ENCODE results near the gene ATP2C2.
A peak's percentile ranks its signal among the peaks of the same experiment; 100 is the strongest.

Gene ATP2C2

DNA sequence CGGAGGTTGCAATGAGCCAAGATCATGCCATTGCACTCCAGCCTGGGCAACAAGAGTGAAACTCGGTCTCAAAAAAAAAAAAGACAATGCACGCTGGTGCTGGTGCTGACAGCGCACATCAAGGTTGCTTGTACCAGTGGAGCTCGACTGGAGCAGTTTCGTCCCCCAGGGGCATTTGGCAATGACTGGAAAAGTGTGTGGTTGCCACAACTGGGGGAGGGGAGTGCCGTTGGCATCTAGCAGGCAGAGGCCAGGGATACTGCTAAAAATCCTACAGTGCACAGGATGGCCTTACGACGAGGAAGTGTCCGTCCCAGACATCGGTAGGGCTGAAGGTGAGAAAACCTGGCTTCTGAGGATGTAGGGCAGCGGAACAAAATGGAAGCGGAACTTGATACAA lies 133.7 kb downstream of the ATP2C2 start:
- no peak for FAIRE-seq

GRCh38 chr16:84502581-84502980 lies 134.2 kb downstream of the ATP2C2 start:
- no peak for FAIRE-seq
- TF ChIP-seq POLR2A (IDR thresholded peaks at IDR 0.05; ENCODE audit: low read depth, low read length) = no peak
- no peak for DNase-seq (ENCODE audit: insufficient read length, low spot score)

More for the DNA sequence above, 133.7 kb downstream of the ATP2C2 start:
- DNase-seq (ENCODE audit: insufficient read length, low spot score) = no peak
- no peak for TF ChIP-seq POLR2A (IDR thresholded peaks at IDR 0.05; ENCODE audit: low read depth, low read length)

DNA sequence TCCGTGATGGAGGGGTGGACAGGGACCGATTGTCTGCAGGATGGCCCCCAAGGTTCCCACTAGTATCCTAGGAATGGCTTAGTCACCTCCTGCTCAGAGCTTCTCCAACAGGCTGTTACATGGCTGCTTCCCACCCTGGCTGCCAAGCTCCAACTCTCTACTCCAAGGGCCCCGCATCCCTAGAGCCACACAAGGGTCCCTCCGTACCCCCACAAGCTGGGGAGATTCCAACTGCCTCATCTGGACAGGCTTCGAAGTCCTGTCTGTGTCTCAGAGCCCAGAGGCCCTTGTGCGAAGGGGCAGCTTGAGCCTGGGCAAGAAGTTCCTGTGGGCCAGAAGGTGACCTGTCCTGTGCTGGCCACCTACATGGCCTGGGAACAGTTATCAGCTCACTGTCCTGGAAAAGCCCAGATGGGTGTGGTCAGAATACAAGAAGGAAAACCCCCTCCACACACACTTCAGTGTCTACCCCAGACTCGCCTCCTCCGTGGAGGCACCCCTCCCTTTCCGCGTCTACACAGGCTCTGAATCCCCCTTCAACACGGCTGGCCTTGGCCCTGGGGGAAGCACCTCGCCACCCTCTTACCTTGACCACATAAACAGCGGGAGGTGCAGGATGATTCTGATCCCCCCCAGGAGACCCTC lies 135.5 kb downstream of the ATP2C2 start:
- 0 out of 2 replicates have a peak, but pooled peaks have one; percentile 12 for TF ChIP-seq POLR2A (IDR thresholded peaks at IDR 0.05; ENCODE audit: low read depth, low read length)
- FAIRE-seq = no peak
- no peak for DNase-seq (ENCODE audit: insufficient read length, low spot score)

DNA sequence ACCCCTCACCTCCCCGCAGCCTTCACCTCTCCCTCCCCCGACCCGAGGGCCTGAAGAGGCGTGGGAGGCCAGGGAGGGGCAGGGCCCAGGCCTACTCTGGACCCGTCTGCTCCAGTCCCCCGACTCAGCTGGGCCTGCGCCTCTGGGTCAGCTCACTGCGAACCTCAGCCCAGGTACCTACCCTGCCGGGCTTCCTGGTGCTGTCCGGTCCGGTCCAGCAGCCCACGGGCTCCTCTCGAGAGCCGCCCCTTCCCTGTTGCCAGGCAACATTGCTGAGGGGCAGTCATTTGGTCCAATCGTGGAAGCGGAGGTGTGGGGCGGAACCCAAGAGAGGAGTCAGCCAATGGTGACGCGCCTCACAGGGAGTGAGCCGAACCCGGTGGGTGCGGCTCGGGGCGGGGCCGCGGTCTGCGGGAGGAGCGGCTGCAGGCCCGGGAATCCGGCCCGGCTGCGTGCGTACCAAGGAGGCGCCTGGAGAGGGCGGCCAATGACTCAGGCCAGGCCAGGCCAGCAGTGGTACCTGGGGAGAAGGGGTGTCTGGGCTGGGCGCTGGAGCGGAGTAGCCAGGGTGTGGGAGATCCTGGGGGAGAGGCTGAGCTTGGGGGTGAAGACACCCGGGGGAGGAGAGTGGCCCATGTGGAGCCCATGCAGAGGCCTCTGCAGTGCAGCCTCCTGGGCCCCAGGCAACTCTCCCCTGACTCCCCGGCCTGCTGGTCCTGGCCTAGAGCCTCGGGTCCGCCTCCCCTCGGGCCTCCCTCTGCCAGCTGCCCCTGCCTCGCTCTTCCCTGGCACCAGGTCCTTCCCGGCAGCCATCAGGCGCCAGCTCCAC lies 136.3 kb downstream of the ATP2C2 start, which contains the start of gene MEAK7:
TSS of gene MEAK7 (minus strand) at position 240 of the 829 bp plus-strand sequence. CDS start 6,573 bp downstream, outside the sequence.
- TF ChIP-seq POLR2A (IDR thresholded peaks at IDR 0.05; ENCODE audit: low read depth, low read length) = peak; percentile 66
- FAIRE-seq (no peak), DNase-seq (ENCODE audit: insufficient read length, low spot score) (peak; percentile 89)

GRCh38 chr16:84505249-84506187 lies 137.2 kb downstream of the ATP2C2 start:
- TF ChIP-seq POLR2A (IDR thresholded peaks at IDR 0.05; ENCODE audit: low read depth, low read length) = no peak
- no peak for DNase-seq (ENCODE audit: insufficient read length, low spot score)
- FAIRE-seq = no peak

DNA sequence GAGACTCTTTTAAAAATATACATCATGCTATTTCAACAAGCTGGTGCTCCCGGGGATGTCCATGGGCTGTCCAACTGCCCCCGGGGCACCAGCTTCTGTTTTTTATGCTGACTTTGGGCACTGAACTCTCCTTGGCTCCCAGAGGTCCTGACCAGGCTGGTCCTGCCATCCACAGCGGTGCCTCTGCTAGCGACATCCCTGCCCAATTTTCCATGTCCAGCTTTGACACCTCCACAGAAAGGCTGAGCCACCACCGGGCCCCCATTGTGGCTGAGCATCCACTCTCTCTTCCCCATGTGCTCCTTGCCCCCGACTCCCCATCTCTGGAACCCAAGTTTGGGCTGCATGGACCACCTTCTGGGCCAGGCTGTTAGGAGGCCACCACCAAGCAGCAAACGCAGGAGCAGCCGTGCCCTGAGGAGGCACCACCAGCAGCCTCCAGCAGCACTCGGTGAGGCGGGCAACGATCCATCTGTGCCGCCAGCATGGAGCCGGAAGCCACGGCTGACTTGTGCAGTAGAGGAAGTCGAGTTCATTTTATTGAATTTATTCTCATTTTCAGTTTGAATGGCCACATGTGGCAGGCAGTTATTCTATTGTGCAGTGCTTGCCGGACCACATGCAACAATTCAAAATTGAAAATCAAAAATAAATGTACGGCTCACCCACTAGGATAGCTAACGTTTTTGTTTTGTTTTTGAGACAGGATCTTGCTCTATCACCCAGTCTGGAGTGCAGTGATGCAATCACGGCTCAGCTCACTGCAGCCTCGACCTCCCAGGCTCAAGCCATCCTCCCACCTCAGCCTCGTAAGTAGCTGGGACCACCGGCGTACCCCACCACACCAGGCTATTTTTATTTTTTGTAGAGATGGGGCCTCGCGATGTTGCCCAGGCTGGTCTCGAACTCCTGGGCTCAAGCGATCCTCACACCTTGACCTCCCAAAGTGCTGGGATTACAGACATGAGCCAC lies 139.0 kb downstream of the ATP2C2 start:
- FAIRE-seq (no peak), DNase-seq (ENCODE audit: insufficient read length, low spot score) (no peak)
- TF ChIP-seq POLR2A (IDR thresholded peaks at IDR 0.05; ENCODE audit: low read depth, low read length) = no peak

GRCh38 chr16:84508502-84508901 lies 140.2 kb downstream of the ATP2C2 start:
- no peak for TF ChIP-seq POLR2A (IDR thresholded peaks at IDR 0.05; ENCODE audit: low read depth, low read length)
- DNase-seq (ENCODE audit: insufficient read length, low spot score) (no peak), FAIRE-seq (no peak)

GRCh38 chr16:84509032-84509950 lies 141.0 kb downstream of the ATP2C2 start:
- FAIRE-seq (no peak), DNase-seq (ENCODE audit: insufficient read length, low spot score) (no peak)
- no peak for TF ChIP-seq POLR2A (IDR thresholded peaks at IDR 0.05; ENCODE audit: low read depth, low read length)

- FAIRE-seq = no peak
- DNase-seq (ENCODE audit: insufficient read length, low spot score) = peak; percentile 71
- TF ChIP-seq POLR2A (IDR thresholded peaks at IDR 0.05; ENCODE audit: low read depth, low read length) = no peak
Measured at GRCh38 chr16:84511180-84511800, 143.0 kb downstream of the ATP2C2 start.

- no peak for DNase-seq (ENCODE audit: insufficient read length, low spot score)
- FAIRE-seq = no peak
- TF ChIP-seq POLR2A (IDR thresholded peaks at IDR 0.05; ENCODE audit: low read depth, low read length) = no peak
Measured at GRCh38 chr16:84511831-84512230, 143.5 kb downstream of the ATP2C2 start.

DNA sequence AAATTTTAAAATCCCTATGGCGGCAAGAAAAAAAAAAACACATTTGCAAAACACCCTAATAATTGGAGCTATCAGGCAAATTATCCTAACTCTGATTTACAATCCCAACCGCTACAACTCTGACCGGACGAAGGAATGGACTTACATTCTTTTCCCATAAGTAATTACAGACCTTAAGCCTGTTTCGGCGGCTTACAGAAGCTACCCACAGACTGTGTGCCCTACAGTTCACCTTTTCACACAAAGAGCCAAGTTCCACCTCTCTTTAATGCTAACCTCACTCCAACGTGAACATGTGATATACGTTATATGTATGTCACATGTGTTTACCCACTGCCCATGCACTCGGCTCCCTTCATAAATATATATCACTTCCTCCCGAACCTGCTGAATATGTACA lies 144.8 kb downstream of the ATP2C2 start:
- TF ChIP-seq POLR2A (IDR thresholded peaks at IDR 0.05; ENCODE audit: low read depth, low read length) = no peak
- FAIRE-seq (no peak), DNase-seq (ENCODE audit: insufficient read length, low spot score) (peak; percentile 49)

All from H54 (cell line).